ENCODE results near the gene PCYOX1L. TPM values are rescaled to one million over a fixed set of nuclear protein-coding genes. Genes with fewer than 3 reads are reported as not detected.

Gene PCYOX1L
- total and polyA plus RNA-seq, 2 donors (not counting 1 experiment from before 2014, with no cell fraction given) = 7.6 to 9.1 TPM

Other genes starting within 250 kb of the PCYOX1L start
- 37.2 and 48.1 TPM in 2 replicates for gene ABLIM3, start 216.6 kb upstream of the PCYOX1L start, total RNA-seq
- 49.9 and 67.8 TPM in 2 replicates for gene ABLIM3, start 216.6 kb upstream of the PCYOX1L start, polyA plus RNA-seq
- gene AFAP1L1, start 86.2 kb upstream of the PCYOX1L start, total RNA-seq = 7.1 and 9.5 TPM in 2 replicates
- 2.7 and 3.0 TPM in 2 replicates for gene AFAP1L1, start 86.2 kb upstream of the PCYOX1L start, polyA plus RNA-seq
- 29.6 and 30.8 TPM in 2 replicates for gene GRPEL2, start 12.5 kb upstream of the PCYOX1L start, total RNA-seq
- 14.9 and 15.3 TPM in 2 replicates for gene GRPEL2, start 12.5 kb upstream of the PCYOX1L start, polyA plus RNA-seq
- not detected in 2 replicates for gene IL17B, start 21.2 kb downstream of the PCYOX1L start, total RNA-seq
- gene IL17B, start 21.2 kb downstream of the PCYOX1L start, polyA plus RNA-seq = 0.34 TPM in 1 of 2 replicates, not detected in the other
- gene CSNK1A1, start 193.4 kb downstream of the PCYOX1L start, total RNA-seq = 522 and 674 TPM in 2 replicates
- gene CSNK1A1, start 193.4 kb downstream of the PCYOX1L start, polyA plus RNA-seq = 245 and 275 TPM in 2 replicates
- gene ARHGEF37, start 223.5 kb downstream of the PCYOX1L start, total RNA-seq = 3.1 and 5.3 TPM in 2 replicates
- gene ARHGEF37, start 223.5 kb downstream of the PCYOX1L start, polyA plus RNA-seq = 0.31 and 0.38 TPM in 2 replicates

Measured in fibroblast of lung (primary cell).